Posterior cingulate gyrus (tissue), 11 donors: ENCODE data around the gene SH3TC1.
A peak's percentile ranks its signal among the peaks of the same experiment; 100 is the strongest.

Experiments
- DNase-seq, 10 donors: peaks; one replicate each; pipeline versions ENCODE4 v3.0.0 to v3.0.0-alpha.2; 2020 to 2021; ENCODE audit warnings: mixed read lengths in 3 of 10
- intact Hi-C: fragments of 100-400 bp; cut with DNase I; formaldehyde crosslinking; loops from one replicate; pipeline ENCODE4 v1.15.1; 2023

The SH3TC1 gene

DNA sequence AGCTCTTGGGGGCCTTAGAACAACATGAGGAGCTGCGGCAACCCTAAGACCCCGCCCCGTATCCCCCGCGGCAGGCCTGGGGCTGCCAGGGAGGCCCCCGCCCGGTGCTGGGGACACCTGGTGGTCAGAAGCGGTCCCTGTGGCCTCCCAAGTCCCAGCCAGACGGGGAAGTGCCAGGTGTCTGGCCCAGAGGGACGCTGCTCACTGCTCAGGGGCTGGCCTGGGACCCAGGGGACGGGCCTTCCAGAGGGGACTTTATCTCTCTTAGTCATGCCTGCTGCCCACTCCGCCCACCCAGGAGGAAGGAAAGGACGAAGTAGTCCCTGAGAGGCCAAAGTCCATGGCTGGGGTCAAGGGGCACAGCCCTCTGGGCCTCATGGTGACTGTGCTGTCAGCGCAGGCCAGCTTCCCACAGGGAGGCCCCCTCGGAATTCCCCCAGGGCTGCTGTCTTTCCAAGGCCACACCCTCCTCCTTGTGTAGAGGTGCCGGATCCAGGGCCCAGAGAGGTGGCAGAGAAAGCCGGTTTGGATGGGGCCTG is 39.5 kb downstream of the SH3TC1 start:
- intact Hi-C loops, result no loop called here

GRCh38 chr4:8239226-8239625 is 40.1 kb downstream of the SH3TC1 start:
- intact Hi-C loops, result no loop called here
- DNase-seq, result no peak

More for the DNA sequence above, 39.5 kb downstream of the SH3TC1 start:
- DNase-seq, result peak in 2 of 10 donors; percentile 59 to 67

DNA sequence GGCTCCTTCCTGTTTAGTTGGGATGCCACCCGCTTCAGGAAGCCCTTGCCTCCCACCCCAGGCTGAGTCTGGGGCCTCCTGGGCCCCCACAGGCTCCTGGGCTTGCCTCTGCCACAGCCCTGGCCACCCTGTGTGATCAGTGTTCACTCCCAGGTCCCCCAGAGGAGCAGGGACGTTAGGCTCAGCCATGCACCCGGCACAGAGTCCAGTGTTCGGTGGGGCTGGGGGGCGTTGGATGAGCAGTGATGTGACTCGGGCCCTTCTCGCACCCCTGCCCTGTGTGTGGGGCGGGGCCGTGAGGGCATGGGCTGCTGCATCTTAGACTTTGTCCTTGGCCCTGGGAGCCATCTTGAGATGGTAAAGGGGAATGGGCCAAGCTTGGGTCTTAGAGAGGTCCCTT is 40.6 kb downstream of the SH3TC1 start:
- intact Hi-C loops, result loop anchor here (5.0 kb wide), 1 partner anchor 353 kb away; the partner anchor contains the start of gene CPZ
- no peak for DNase-seq

DNA sequence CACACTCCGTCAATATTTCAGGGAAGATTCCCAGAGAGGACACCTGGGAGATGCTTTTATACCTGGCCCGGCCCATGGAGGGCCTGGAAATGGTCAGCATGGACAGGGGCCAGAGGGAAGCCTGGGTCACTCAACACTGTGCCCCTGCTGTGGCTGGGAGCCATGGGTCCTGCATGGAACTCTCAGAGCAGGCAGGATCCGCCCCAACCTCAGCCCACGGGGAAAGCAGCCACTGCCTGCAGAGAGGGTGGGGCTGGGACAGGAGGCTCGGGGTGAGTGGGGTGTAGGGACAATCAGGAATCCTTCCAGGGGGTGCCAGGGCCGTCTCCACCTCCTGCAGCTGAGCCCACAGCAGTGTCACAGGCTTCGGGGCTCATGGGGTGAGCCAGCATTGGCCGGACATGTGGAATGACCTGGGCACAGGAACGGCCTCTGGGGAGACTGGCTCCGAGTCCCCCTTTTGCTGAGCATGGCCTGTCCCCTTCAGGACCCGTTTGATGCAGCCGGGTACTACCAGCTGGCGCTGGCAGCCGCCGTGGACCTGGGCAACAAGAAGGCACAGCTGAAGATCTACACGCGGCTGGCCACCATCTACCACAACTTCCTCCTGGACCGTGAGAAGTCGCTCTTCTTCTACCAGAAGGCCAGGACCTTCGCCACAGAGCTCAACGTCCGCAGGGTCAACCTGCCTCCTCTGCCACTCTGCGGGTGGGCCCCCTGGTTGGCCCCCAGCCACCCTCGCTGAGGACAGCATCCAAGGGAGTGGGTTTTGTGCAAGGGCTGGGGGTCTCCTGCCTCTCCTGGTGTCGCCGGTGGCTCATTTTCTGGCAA is 41.3 kb downstream of the SH3TC1 start:
- intact Hi-C loops, result loop anchor here (5.0 kb wide), 1 partner anchor 352 kb away; the partner anchor contains the start of gene CPZ
- peak in 3 of 10 donors; percentile 24 to 81 (median 75) for DNase-seq

GRCh38 chr4:8241211-8241779 is 42.2 kb downstream of the SH3TC1 start:
- peak in 2 of 10 donors; percentile 68 to 76 for DNase-seq
- intact Hi-C loops, result loop anchor here (5.0 kb wide), 1 partner anchor 351 kb away; the partner anchor contains the start of gene CPZ

DNA sequence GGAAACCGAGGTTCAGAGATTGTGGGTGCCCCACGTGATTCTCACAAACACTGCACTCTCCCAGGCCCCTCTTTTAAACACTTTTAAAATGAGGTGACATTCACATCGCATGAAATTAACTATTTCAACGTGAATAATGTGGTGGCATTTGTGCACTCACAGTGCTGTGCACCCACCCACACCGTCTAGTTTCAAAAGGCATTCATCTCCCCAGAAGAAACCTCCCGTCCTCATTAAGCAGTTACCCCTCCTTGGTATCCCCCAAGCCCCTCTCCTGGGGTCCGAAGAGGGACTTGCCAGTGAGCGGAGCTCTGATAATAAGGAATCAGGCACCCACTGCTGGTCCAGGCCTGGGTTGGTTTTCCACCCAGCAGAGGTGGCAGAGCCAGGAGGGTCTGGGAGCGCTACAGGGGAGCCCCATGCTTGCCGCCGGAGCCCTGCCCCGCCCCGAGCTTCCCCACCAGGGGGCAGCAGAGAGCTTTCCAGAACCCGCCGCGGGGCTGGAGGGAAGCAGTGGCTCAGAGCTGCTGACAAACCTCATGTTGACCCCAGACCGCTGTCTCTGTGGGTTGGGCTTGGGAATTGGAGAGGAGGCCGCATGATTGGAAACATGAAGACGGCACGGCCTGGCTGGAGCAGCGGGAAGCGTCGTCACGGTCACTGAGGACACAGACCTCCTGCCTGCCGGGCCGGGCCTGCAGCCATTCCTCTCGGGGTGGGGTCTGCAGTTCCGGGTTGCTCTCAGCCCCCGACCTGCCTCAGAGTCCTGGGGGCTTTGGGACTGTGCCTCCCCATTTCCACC is 43.0 kb downstream of the SH3TC1 start:
- intact Hi-C loops, result loop anchor here (1.0 to 5.0 kb wide), 2 partner anchors 161 to 350 kb away; partner anchors contain the start of gene CPZ
- peak; percentile 52 to 97 (median 86) for DNase-seq

GRCh38 chr4:8242782-8243560 is 43.9 kb downstream of the SH3TC1 start:
- DNase-seq, result no peak
- intact Hi-C loops, result loop anchor here (1.0 to 5.0 kb wide), 2 partner anchors 160 to 349 kb away; partner anchors contain the start of gene CPZ

DNA sequence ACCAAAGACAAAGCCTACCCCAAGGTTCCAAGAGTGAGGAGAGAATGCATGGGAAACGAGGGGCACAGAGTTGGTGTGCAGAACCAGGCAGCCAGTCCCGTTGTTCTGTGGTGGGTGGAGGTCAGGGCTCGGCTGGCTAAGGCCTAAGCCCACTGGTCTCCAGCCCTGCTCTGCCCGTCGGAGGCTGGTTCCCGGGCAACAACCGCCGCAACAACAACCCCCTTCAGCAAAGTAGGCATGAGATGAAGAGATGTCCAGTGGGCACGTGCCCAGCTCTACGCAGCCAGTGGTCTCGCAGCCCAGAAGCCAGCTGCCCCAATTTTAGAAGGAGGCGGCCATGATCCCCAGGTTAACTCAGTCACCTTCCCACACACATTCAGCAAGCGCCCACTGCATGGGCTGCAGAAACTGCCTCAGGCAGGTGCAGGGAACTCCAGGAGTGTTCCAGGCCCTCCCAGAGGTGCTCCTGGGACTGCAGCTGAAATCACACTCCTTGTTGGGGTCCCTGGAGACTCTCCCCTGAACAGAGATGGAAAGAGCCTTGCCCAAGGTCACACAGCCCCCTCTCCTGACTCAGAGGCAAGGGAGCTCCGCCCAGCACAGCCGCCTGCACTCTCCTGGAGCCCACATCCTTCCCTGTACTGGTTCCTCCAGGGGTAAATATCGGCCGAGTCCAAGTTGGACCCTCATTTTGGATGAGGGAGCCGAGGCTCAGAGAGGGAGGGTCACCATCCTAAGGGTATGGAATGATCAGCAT is 45.1 kb downstream of the SH3TC1 start:
- peak in 1 of 10 donors; percentile 73 for DNase-seq
- intact Hi-C loops, result loop anchor here (5.0 kb wide), 1 partner anchor 348 kb away; the partner anchor contains the start of gene CPZ

DNA sequence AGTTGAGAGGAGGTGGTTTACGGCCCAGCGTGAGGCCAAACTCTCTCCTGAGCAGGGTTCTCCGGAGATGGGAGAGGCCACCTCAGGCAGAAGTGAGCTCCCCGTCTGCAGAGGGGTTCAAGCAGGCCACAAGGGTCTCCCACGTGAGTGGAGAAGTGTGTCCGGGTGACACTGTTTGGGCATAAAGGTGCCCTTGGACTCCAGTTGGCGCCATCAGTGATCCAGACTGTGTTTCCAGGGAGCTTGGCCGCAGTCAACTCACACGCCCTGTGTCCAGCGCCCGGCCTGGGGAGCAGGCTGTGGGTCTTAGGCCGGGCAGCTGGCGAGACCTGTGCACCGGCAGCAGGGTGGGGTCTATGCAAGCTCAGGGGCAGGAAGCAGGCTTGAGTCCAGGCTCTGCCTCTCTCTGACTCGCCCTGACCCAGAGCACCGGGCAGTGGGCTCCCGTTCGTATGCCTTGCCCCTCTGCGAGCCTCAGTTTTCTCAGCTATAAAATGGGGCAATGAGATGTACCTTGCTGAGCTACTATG is 45.9 kb downstream of the SH3TC1 start:
- DNase-seq, result no peak
- intact Hi-C loops, result loop anchor here (5.0 kb wide), 1 partner anchor 347 kb away; the partner anchor contains the start of gene CPZ

DNA sequence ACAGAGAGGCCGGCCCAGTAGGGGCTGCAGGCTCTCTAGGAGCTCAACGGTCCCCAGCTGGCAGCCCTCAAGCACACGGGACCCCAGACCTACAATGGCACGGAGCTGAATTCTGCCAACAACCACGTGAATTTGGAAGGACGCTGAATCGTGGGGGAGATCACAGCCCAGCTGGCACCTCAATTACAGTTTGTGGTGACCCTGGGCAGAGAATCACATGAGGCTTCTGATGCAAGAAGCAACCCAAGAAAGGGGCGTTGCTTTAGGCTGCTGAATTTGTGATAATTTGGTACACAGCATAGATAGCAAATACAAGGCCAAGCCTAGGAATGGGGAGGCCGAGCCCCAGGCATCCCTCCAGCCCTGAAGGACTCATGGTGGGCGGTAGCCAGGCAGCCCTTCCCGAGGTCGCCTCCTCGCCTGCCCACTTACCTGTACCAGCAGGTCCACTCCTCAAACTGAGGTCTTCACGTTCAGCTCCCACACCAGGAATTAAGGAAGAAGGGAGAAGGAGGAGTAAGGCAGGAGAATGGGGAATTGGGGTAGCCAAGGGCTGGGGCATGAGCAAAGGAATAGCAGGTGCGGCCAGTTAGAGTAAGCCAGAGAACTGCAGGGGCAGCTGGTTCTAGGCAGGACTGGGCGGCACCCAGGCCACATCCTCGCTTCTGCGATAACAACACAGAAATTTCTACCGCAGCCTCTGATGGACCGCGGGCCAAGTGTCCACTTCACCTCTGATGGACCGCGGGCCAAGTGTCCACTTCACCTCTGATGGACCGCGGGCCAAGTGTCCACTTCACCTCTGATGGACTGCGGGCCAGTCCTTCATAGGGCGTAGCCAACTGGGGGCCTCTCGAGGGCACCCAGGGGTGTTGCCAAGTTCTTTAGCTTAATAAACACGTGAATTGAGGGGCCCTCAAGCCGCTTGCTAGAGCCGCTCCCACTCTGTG is 47.1 kb downstream of the SH3TC1 start:
- DNase-seq, result peak in 2 of 10 donors; percentile 53 to 80
- intact Hi-C loops, result no loop called here

- DNase-seq, result peak in 1 of 10 donors; percentile 70
- intact Hi-C loops, result no loop called here
These were observed 48.2 kb downstream of the SH3TC1 start for GRCh38 chr4:8247047-8247930.

GRCh38 chr4:8248091-8248490 is 49.0 kb downstream of the SH3TC1 start:
- intact Hi-C loops, result no loop called here
- no peak for DNase-seq

DNA sequence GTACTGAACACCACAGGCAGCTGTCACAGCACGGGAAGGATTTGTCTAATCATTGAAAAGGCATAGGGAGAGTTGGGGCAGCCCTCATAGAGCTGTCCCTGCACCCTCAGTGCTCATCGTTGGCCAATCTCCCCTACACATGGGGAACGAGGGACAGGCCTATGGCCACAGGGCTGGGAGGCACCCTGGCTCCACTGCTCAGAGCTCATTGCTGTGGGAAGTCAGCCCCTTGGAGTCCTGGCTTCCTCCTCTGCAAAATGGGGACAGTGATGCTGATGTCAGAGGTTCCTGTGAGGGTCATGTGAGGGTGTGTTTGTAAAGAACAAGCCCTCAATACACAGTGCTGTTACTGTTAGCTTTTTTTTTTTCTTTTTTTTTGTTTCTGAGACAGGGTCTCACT is 51.1 kb downstream of the SH3TC1 start:
- no peak for DNase-seq
- intact Hi-C loops, result no loop called here

- intact Hi-C loops, result no loop called here
- no peak for DNase-seq
These were observed 51.5 kb downstream of the SH3TC1 start for GRCh38 chr4:8250637-8251036.

GRCh38 chr4:8251110-8251883 is 52.2 kb downstream of the SH3TC1 start:
- intact Hi-C loops, result no loop called here
- DNase-seq, result no peak
